Stimulated activated CD8-positive, alpha-beta memory T cell treated with anti-CD3 and anti-CD28 coated beads, Interleukin-12 subunit alpha, Interleukin-12 subunit beta, amount 100 ng/mL, for 1 hour (primary cell): ENCODE data around the gene PRKG1.
"Not testable (repeated sequence)": the region's sequence is repeated elsewhere in the genome, so short reads cannot be mapped to it uniquely, and the experiment has no call there.

Source experiments
- DNase-seq: peaks from one replicate; pipeline ENCODE4 v3.0.0-alpha.2; 2020; ENCODE audit warnings: low read depth

Gene PRKG1

GRCh38 chr10:51427758-51428157 lies 353.5 kb downstream of the PRKG1 start:
- no peak for DNase-seq

DNA sequence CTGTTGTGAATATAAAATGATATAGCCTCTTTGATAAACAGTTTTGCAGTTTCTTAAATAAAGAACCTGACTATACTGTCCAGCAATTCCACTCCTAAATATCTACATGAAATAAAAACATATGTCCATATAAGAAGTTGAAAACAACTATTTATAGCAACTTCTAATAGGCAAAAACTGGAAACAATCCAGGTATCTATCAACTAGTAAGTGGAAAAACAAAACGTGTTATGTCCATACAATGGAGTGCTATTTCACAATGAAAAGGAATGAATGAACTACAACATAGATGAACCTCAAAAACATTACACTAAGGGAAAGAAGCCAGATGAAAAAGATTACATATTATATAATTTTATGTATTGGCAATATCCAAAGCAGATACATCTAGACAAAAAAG lies 356.2 kb downstream of the PRKG1 start:
- no peak for DNase-seq

DNA sequence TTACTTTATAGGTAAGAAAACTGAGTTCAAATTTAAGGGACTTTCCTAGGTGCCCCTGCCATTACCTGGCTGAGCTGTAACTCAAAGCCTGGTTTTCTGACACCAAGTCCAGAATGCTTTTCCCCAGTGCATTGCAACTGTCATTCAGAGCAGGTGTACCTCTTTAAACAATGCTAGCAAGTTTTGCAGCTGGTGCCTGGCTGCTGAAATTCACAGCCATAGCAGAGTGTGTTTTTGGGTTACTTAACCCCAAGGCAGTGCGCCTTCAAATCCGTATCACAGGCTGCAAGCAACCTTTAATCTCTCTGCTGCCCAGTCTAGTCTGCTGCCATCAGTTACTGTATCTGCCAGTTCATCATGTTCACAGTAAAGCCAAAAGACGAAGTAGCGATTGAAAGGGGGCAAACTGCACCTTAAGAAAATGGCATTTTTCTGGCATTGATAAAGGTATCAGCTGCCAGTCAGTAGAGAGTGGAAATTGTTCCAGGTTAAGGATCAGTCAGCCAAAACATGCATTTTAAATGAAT lies 359.7 kb downstream of the PRKG1 start:
- DNase-seq: no peak

- DNase-seq: no peak
These were observed 362.5 kb downstream of the PRKG1 start for GRCh38 chr10:51436805-51437204.

GRCh38 chr10:51439645-51440044 lies 365.4 kb downstream of the PRKG1 start:
- no peak for DNase-seq

DNA sequence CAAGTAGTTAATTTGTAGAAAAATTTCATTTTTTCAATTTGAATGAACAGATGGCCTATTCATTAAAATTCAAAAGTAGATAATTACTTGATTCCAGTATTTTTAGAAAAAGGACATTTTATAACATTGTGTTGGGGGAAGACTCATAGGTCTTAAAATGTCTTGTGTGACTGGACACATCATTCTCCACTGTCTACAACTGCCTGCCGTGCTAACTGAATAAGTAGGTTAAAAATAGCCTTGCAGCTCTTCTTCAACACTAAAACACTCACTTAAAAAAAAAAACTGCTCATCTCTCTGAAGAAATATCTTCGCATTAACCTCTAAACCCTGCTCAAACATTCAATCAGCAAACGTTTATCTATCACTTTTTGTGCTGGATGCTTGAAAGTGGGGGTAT lies 371.3 kb downstream of the PRKG1 start:
- DNase-seq: no peak

DNA sequence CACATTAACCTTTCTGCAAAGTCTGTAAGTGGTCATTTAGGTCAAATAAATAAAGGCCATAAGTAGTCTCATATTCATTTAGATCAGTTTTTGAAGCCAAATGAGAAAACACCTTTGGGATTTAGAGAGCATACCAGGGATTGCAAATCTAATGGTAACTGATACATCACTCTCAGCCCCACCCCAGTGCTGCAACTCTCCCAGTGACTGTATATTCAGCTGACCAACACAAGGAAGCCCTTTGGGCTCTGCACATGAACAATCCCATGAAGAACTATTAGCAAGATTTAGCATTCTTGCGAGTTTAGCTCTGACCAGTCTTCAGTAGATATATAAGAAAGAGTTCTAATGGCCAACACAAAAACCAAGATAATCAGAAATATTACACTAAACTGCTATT lies 372.8 kb downstream of the PRKG1 start:
- no peak for DNase-seq

- not testable (repeated sequence) for DNase-seq
These were observed 381.5 kb downstream of the PRKG1 start for GRCh38 chr10:51455762-51456161.

GRCh38 chr10:51459476-51459875 lies 385.2 kb downstream of the PRKG1 start:
- no peak for DNase-seq

DNA sequence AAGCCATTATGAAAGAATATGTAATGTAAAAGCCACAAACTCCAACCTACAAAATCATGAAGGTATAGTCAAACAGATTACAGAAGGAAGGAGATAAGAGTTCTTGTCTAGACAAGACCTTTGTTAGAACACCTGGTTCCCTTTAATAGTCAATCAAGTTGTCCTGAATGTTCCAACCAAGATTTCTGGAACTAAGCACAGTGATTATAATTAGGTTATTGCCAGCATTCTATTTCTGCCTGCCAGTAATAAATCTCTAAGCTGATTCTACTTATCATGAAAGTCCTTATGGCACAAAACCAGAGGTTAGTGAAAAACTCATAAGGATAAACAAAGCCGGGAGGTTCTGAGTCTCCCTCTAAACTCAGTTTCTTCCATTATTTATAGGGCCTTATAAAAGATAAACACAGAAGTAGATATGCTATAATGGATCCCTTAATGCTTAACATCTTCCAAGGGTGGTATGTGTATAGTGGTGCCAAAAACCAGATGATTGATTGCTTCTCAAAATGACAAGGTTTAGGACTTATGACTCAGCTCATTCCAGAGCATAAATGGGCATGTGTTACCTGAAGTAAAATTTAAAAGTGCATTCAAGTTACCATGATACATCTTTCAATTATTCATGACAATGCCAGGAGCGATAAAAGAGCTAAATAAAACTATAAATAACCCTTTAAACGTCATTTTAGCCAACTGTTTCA lies 387.9 kb downstream of the PRKG1 start:
- no peak for DNase-seq

DNA sequence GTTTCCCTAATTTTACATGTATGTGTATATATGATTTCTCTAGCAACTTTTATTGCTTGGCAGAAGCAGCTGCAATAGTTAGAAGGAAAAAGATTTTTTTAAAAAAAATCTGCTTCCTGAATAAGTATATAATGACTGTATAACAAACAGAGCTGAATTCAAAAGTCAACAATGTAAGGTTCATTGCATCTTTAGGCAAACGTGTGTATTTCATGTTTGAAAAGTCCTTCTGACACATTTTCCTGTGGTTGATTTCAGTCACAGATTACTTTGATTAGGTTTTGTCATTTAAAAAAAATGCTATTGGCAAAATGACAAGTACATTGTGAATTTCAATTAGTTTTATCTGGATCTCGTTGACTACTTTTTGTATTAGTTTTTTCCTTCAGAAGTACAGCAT lies 394.1 kb downstream of the PRKG1 start:
- no peak for DNase-seq

GRCh38 chr10:51469686-51470085 lies 395.4 kb downstream of the PRKG1 start:
- DNase-seq: no peak

GRCh38 chr10:51471271-51471670 lies 397.0 kb downstream of the PRKG1 start:
- no peak for DNase-seq

GRCh38 chr10:51472154-51472553 lies 397.9 kb downstream of the PRKG1 start:
- DNase-seq: no peak

DNA sequence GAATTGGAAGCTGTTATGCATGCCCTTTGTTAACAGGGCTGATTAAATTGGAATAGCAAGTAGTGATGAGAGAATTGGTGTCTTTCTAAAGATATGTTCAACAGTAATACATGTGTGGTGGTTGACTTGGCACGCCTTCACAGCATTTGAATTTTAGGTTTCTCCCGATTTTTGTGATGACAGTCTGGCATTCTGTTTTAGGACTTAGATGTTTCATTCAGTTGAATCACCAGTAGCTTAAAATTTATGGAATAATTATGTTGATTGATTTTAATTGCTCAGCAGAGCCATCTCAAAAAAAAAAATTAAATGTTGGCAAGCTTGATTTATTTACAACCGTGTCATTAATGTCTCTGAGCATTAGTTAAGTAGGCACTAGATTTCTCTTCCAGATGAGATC lies 405.4 kb downstream of the PRKG1 start:
- DNase-seq: no peak

- no peak for DNase-seq
These were observed 411.4 kb downstream of the PRKG1 start for GRCh38 chr10:51485668-51486067.

DNA sequence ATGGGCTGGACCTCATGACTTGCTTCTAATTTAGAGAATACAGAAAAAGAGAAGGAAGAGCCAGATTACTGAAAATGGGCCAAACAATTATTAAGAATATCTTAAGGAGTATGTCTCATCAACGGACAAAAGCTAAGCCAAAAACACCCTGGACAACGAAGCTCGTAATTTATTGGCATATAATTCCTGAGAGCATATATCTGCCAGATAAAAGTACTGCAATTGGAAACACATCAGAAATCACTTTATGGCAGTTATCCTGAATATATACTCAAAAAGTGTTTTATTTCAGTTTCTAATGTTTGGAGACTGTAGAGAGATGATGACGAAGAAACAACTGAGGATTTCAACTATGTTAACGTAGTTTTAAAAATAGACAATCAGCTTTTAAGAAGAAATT lies 413.3 kb downstream of the PRKG1 start:
- no peak for DNase-seq

DNA sequence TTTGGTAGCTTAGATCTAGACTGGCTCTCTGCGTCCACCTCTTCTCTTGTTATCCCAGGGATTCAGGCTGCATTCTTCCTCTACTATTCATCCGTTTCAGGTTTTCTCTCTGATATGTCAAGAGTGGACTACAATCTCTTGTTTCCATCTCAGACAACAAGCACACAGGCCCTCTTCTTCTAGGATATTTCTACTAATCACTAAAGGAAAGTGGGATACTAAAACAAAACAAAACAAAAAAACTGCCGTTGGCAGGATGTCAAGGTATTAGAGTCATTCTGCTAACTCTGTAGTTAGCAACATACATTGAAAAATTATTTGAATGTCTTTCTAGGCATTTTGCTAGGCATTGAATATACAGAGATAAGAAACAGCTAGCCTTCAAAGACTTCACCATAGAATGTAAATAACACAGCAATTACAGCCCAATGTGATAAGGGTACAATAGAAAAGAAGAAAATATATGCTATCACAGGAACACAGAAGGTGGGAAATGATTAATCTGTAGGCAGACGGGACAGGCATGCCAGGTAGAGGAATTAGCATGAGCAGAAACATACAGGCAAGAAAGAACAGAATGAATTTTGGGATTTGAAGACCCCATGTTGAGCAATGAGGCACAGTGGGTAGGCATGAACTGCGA lies 414.6 kb downstream of the PRKG1 start:
- no peak for DNase-seq

DNA sequence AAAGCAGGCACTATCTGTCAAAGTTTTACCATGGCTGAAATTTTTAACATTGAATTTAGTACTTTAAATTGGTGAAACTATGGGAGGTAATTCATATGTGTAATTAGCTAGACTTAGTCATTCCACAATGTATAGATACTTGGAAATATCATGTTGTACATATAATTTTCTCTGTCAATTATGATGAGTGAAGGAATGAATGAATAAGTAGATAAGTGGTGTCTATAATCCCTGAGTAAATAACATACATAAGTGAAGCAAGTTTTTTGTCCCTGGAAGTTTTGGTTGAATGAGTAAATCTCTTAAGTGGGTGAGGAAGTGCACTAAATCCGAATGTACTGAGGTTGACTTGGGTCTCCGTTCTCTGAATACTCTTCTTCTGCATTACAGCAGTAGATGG lies 424.1 kb downstream of the PRKG1 start:
- no peak for DNase-seq

GRCh38 chr10:51501396-51501795 lies 427.1 kb downstream of the PRKG1 start:
- DNase-seq: no peak

- DNase-seq: no peak
These were observed 427.8 kb downstream of the PRKG1 start for GRCh38 chr10:51502124-51502523.

- DNase-seq: no peak
These were observed 429.1 kb downstream of the PRKG1 start for GRCh38 chr10:51503378-51503777.

- no peak for DNase-seq
These were observed 433.2 kb downstream of the PRKG1 start for GRCh38 chr10:51507476-51507875.

DNA sequence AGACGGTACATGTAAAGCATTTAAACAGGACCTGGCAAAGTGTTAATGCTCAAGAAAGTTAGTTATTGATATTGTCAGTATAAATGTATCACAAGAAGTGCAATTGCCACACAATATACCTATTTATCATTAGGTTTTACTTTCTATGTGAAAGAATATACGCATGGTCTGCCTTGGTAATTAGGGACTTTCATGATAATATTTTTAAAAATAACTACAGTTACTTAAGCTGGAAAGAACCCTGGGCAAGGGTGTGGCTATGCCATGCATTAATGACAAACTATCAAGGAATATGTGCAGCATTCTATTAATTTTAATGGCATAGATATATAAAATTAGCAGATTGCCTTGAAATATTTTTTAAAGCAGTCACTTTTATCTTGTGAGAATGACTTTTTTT lies 433.9 kb downstream of the PRKG1 start:
- DNase-seq: no peak
